ENCODE results near the gene DAW1. TPM values are rescaled to one million over a fixed set of nuclear protein-coding genes. Genes with fewer than 3 reads are reported as not detected.
"Not testable (repeated sequence)": the region's sequence is repeated elsewhere in the genome, so short reads cannot be mapped to it uniquely, and the experiment has no call there.

DAW1 gene, protein sequence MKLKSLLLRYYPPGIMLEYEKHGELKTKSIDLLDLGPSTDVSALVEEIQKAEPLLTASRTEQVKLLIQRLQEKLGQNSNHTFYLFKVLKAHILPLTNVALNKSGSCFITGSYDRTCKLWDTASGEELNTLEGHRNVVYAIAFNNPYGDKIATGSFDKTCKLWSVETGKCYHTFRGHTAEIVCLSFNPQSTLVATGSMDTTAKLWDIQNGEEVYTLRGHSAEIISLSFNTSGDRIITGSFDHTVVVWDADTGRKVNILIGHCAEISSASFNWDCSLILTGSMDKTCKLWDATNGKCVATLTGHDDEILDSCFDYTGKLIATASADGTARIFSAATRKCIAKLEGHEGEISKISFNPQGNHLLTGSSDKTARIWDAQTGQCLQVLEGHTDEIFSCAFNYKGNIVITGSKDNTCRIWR
- total RNA-seq, result not detected

DNA sequence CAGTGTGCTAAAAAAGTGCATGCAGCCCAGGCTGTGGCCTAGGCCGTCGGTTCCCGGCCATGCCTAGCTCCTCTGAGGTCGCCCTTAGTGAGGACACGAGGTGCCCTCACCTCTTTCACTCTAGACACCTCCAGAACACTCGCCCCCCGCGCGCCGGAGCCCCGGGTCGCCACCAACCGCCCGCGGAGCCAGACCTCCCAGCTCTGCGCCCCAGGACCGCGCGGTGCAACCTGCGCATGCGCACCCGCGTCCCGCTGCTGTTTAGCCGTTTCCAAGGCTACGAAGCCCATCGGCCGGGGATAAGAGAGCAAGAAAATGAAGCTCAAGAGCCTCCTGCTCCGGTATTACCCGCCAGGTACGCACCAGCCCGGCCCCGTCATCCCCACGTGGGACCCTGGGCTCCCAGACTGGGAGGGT, at the start of gene DAW1:
TSS of gene DAW1 (plus strand) at position 257 of the 417 bp plus-strand sequence. CDS start at position 316, 59 bp downstream.
- DNase-seq (peak; percentile 51), ATAC-seq (peak; percentile 75)
- no peak within 1 kb of the TSS for H3K27ac Mint-ChIP-seq
- H3K9me3 Mint-ChIP-seq (ENCODE audit: low read depth), result no peaks in the 10 kb centered on the region
- H3K4me3 Mint-ChIP-seq, result no peak within 1 kb of the TSS
- no peaks in the 10 kb centered on the region for H3K36me3 Mint-ChIP-seq
- H3K27me3 Mint-ChIP-seq, result peaks cover 19% of the 10 kb centered on the region
- H3K4me1 Mint-ChIP-seq, result no peaks in the 10 kb centered on the region
- CTCF ChIA-PET, result interaction anchor here (1.3 to 1.4 kb wide), 2 partner anchors 9 to 15 kb away, joined by 3 to 7 read pairs; no protein-coding TSS in a partner anchor

- ATAC-seq (no peak), DNase-seq (no peak)
- Mint-ChIP-seq H3K36me3 (no peaks in the 10 kb centered on the region), H3K4me1 (peaks cover 12% of the 10 kb centered on the region), H3K27ac (no peak overlapping the region), H3K9me3 (ENCODE audit: low read depth) (no peaks in the 10 kb centered on the region), H3K27me3 (peaks cover 11% of the 10 kb centered on the region), H3K4me3 (no peak overlapping the region)
- CTCF ChIA-PET, result no interaction called here
Observed at GRCh38 chr2:227822416-227823003, 48.9 kb upstream of the DAW1 start.

- ATAC-seq (no peak), DNase-seq (no peak)
- no peak overlapping the region for H3K27ac Mint-ChIP-seq
- peaks cover 2% of the 10 kb centered on the region for H3K4me1 Mint-ChIP-seq
- CTCF ChIA-PET, result no interaction called here
- no peaks in the 10 kb centered on the region for H3K9me3 Mint-ChIP-seq (ENCODE audit: low read depth)
- no peaks in the 10 kb centered on the region for H3K36me3 Mint-ChIP-seq
- H3K27me3 Mint-ChIP-seq, result peaks cover 11% of the 10 kb centered on the region
- no peak overlapping the region for H3K4me3 Mint-ChIP-seq
Observed at GRCh38 chr2:227823922-227824321, 47.5 kb upstream of the DAW1 start.

- CTCF ChIA-PET, result no interaction called here
- no peak overlapping the region for H3K27ac Mint-ChIP-seq
- DNase-seq, result no peak
- peaks cover 11% of the 10 kb centered on the region for H3K27me3 Mint-ChIP-seq
- ATAC-seq, result no peak
- H3K36me3 Mint-ChIP-seq, result no peaks in the 10 kb centered on the region
- H3K4me3 Mint-ChIP-seq, result no peak overlapping the region
- H3K9me3 Mint-ChIP-seq (ENCODE audit: low read depth), result no peaks in the 10 kb centered on the region
- H3K4me1 Mint-ChIP-seq, result peaks cover 2% of the 10 kb centered on the region
Observed at GRCh38 chr2:227824711-227825110, 46.7 kb upstream of the DAW1 start.

- no peak overlapping the region for H3K4me3 Mint-ChIP-seq
- DNase-seq, result no peak
- H3K36me3 Mint-ChIP-seq, result no peaks in the 10 kb centered on the region
- peaks cover 3% of the 10 kb centered on the region for H3K27me3 Mint-ChIP-seq
- no peak overlapping the region for H3K27ac Mint-ChIP-seq
- H3K4me1 Mint-ChIP-seq, result peaks cover 2% of the 10 kb centered on the region
- ATAC-seq, result no peak
- H3K9me3 Mint-ChIP-seq (ENCODE audit: low read depth), result no peaks in the 10 kb centered on the region
- CTCF ChIA-PET, result interaction anchor here (1.2 kb wide), 1 partner anchor 36 kb away, joined by 3 read pairs; no protein-coding TSS in a partner anchor
Observed at GRCh38 chr2:227826019-227826521, 45.4 kb upstream of the DAW1 start.

- CTCF ChIA-PET, result interaction anchor here (1.2 kb wide), 1 partner anchor 36 kb away, joined by 3 read pairs; no protein-coding TSS in a partner anchor
- peak overlapping the region; percentile 38 for H3K27ac Mint-ChIP-seq
- peaks cover 2% of the 10 kb centered on the region for H3K4me1 Mint-ChIP-seq
- DNase-seq (no peak), ATAC-seq (no peak)
- H3K36me3 Mint-ChIP-seq, result no peaks in the 10 kb centered on the region
- H3K27me3 Mint-ChIP-seq, result no peaks in the 10 kb centered on the region
- no peak overlapping the region for H3K4me3 Mint-ChIP-seq
- no peaks in the 10 kb centered on the region for H3K9me3 Mint-ChIP-seq (ENCODE audit: low read depth)
Observed at GRCh38 chr2:227826563-227826962, 44.9 kb upstream of the DAW1 start.

- no peaks in the 10 kb centered on the region for H3K27me3 Mint-ChIP-seq
- DNase-seq, result no peak
- CTCF ChIA-PET, result no interaction called here
- H3K27ac Mint-ChIP-seq, result no peak overlapping the region
- H3K4me3 Mint-ChIP-seq, result no peak overlapping the region
- H3K9me3 Mint-ChIP-seq (ENCODE audit: low read depth), result no peaks in the 10 kb centered on the region
- ATAC-seq, result no peak
- H3K4me1 Mint-ChIP-seq, result peaks cover 2% of the 10 kb centered on the region
- H3K36me3 Mint-ChIP-seq, result no peaks in the 10 kb centered on the region
Observed at GRCh38 chr2:227827143-227827542, 44.3 kb upstream of the DAW1 start.

- H3K27me3 Mint-ChIP-seq, result no peaks in the 10 kb centered on the region
- no peaks in the 10 kb centered on the region for H3K36me3 Mint-ChIP-seq
- CTCF ChIA-PET, result no interaction called here
- no peaks in the 10 kb centered on the region for H3K9me3 Mint-ChIP-seq (ENCODE audit: low read depth)
- H3K27ac Mint-ChIP-seq, result no peak overlapping the region
- H3K4me3 Mint-ChIP-seq, result no peak overlapping the region
- ATAC-seq (no peak), DNase-seq (no peak)
- peaks cover 2% of the 10 kb centered on the region for H3K4me1 Mint-ChIP-seq
Observed at GRCh38 chr2:227828477-227828912, 42.9 kb upstream of the DAW1 start.

- H3K4me1 Mint-ChIP-seq, result peaks cover 2% of the 10 kb centered on the region
- no peak overlapping the region for H3K27ac Mint-ChIP-seq
- DNase-seq (no peak), ATAC-seq (no peak)
- H3K4me3 Mint-ChIP-seq, result no peak overlapping the region
- H3K9me3 Mint-ChIP-seq (ENCODE audit: low read depth), result no peaks in the 10 kb centered on the region
- CTCF ChIA-PET, result no interaction called here
- H3K36me3 Mint-ChIP-seq, result no peaks in the 10 kb centered on the region
- H3K27me3 Mint-ChIP-seq, result no peaks in the 10 kb centered on the region
Observed at GRCh38 chr2:227829337-227829736, 42.1 kb upstream of the DAW1 start.

DNA sequence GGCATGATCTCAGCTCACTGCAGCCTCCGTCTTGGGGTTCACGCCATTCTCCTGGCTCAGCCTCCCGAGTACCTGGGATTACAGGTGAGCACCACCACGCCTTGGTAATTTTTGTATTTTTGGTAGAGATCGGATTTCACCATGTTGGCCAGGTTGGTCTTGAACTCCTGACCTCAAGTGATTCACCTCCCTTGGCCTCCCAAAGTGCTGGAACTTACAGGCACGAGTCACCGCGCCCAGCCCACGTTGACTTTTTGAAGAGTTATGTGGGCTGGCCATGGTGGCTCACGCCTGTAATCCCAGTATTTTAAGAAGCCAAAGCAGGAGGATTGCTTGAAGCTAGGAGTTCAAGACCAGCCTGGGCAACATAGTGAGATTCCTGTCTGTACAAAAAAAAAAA, 37.0 kb upstream of the DAW1 start:
- no peaks in the 10 kb centered on the region for H3K27me3 Mint-ChIP-seq
- no peaks in the 10 kb centered on the region for H3K36me3 Mint-ChIP-seq
- no peaks in the 10 kb centered on the region for H3K9me3 Mint-ChIP-seq (ENCODE audit: low read depth)
- DNase-seq (no peak), ATAC-seq (no peak)
- H3K4me3 Mint-ChIP-seq, result no peak overlapping the region
- CTCF ChIA-PET, result no interaction called here
- no peak overlapping the region for H3K27ac Mint-ChIP-seq
- H3K4me1 Mint-ChIP-seq, result no peaks in the 10 kb centered on the region

GRCh38 chr2:227834916-227835650, 36.3 kb upstream of the DAW1 start:
- DNase-seq (no peak), ATAC-seq (no peak)
- Mint-ChIP-seq H3K9me3 (ENCODE audit: low read depth) (no peaks in the 10 kb centered on the region), H3K27me3 (no peaks in the 10 kb centered on the region), H3K27ac (no peak overlapping the region), H3K36me3 (no peaks in the 10 kb centered on the region), H3K4me3 (no peak overlapping the region), H3K4me1 (no peaks in the 10 kb centered on the region)
- CTCF ChIA-PET, result no interaction called here

DNA sequence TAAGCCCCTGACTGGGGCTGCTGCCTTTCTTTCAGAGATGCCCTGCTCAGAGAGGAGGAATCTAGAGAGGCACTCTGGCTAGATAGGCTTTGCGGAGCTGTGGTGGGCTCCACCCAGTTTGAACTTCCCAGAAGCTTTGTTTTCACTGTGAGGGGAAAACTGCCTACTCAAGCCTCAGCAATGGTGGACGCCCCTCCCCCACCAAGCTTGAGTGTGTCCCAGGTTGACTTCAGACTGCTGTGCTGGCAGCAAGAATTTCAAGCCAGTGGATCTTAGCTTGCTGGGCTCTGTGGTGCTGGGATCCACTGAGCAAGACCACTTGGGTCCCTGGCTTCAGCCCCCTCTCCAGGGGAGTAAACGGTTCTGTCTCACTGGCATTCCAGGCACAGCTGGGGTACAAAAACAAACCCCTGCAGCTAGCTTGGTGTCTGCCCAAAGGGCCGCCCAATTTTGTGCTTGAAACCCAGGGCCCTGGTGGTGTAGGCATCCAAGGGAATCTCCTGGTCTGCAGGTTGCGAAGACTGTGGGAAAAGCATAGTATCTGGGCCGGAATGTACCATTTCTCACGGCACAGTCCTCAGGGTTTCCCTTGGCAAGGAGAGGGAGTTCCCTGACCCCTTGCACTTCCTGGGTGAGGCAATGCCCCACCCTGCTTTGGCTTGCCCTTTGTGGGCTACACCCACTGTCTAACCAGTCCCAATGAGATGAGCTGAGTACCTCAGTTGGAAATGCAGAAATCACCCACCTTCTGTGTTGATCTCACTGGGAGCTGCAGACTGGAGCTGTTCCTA, 31.9 kb upstream of the DAW1 start:
- CTCF ChIA-PET; H3K36me3 Mint-ChIP-seq; DNase-seq; H3K9me3 Mint-ChIP-seq (ENCODE audit: low read depth); H3K27me3 Mint-ChIP-seq; H3K27ac Mint-ChIP-seq; H3K4me3 Mint-ChIP-seq; H3K4me1 Mint-ChIP-seq; ATAC-seq: not testable (repeated sequence)

- Mint-ChIP-seq H3K27me3 (peaks cover 3% of the 10 kb centered on the region), H3K27ac (no peak overlapping the region), H3K36me3 (no peaks in the 10 kb centered on the region), H3K4me3 (no peak overlapping the region), H3K4me1 (peaks cover 3% of the 10 kb centered on the region), H3K9me3 (ENCODE audit: low read depth) (no peaks in the 10 kb centered on the region)
- ATAC-seq (no peak), DNase-seq (no peak)
- CTCF ChIA-PET, result interaction anchor here (1.5 kb wide), 1 partner anchor 16 kb away, joined by 5 read pairs; no protein-coding TSS in a partner anchor
Observed at GRCh38 chr2:227846831-227847230, 24.6 kb upstream of the DAW1 start.

Measured in activated CD8-positive, alpha-beta memory T cell treated with anti-CD3 and anti-CD28 coated beads, Interleukin-2, amount 10 ng/mL, durations not matched to agents 7 days and 5 days (primary cell).